ENCODE results near the gene KRTAP4-3. TPM values are rescaled to one million over a fixed set of nuclear protein-coding genes. Genes with fewer than 3 reads are reported as not detected.

The KRTAP4-3 gene
- total and polyA plus RNA-seq, 2 of the 8 experiments (the other 6 are each of a cell fraction or from before 2014, with no cell fraction given) = not detected

DNA sequence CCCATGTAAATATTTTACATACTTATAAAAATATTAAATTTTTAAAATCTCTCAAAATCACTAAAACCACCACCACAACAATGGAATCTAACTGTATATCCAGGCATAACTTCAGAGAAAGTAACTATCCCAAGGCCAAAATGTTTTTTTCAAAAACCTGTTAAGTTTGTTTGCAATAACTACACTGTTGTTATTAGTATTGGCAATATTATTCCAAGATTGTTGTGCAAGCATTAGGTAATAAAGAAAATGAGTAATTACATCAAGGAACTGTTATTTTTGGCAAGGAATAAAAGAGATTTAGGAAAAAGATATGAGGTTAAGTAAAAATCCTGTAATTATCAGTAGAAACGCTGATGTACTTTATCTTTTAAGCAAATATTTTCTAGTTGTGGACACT, 40.6 kb downstream of the KRTAP4-3 start (continued):
- TF ChIP-seq, protein P1, sequence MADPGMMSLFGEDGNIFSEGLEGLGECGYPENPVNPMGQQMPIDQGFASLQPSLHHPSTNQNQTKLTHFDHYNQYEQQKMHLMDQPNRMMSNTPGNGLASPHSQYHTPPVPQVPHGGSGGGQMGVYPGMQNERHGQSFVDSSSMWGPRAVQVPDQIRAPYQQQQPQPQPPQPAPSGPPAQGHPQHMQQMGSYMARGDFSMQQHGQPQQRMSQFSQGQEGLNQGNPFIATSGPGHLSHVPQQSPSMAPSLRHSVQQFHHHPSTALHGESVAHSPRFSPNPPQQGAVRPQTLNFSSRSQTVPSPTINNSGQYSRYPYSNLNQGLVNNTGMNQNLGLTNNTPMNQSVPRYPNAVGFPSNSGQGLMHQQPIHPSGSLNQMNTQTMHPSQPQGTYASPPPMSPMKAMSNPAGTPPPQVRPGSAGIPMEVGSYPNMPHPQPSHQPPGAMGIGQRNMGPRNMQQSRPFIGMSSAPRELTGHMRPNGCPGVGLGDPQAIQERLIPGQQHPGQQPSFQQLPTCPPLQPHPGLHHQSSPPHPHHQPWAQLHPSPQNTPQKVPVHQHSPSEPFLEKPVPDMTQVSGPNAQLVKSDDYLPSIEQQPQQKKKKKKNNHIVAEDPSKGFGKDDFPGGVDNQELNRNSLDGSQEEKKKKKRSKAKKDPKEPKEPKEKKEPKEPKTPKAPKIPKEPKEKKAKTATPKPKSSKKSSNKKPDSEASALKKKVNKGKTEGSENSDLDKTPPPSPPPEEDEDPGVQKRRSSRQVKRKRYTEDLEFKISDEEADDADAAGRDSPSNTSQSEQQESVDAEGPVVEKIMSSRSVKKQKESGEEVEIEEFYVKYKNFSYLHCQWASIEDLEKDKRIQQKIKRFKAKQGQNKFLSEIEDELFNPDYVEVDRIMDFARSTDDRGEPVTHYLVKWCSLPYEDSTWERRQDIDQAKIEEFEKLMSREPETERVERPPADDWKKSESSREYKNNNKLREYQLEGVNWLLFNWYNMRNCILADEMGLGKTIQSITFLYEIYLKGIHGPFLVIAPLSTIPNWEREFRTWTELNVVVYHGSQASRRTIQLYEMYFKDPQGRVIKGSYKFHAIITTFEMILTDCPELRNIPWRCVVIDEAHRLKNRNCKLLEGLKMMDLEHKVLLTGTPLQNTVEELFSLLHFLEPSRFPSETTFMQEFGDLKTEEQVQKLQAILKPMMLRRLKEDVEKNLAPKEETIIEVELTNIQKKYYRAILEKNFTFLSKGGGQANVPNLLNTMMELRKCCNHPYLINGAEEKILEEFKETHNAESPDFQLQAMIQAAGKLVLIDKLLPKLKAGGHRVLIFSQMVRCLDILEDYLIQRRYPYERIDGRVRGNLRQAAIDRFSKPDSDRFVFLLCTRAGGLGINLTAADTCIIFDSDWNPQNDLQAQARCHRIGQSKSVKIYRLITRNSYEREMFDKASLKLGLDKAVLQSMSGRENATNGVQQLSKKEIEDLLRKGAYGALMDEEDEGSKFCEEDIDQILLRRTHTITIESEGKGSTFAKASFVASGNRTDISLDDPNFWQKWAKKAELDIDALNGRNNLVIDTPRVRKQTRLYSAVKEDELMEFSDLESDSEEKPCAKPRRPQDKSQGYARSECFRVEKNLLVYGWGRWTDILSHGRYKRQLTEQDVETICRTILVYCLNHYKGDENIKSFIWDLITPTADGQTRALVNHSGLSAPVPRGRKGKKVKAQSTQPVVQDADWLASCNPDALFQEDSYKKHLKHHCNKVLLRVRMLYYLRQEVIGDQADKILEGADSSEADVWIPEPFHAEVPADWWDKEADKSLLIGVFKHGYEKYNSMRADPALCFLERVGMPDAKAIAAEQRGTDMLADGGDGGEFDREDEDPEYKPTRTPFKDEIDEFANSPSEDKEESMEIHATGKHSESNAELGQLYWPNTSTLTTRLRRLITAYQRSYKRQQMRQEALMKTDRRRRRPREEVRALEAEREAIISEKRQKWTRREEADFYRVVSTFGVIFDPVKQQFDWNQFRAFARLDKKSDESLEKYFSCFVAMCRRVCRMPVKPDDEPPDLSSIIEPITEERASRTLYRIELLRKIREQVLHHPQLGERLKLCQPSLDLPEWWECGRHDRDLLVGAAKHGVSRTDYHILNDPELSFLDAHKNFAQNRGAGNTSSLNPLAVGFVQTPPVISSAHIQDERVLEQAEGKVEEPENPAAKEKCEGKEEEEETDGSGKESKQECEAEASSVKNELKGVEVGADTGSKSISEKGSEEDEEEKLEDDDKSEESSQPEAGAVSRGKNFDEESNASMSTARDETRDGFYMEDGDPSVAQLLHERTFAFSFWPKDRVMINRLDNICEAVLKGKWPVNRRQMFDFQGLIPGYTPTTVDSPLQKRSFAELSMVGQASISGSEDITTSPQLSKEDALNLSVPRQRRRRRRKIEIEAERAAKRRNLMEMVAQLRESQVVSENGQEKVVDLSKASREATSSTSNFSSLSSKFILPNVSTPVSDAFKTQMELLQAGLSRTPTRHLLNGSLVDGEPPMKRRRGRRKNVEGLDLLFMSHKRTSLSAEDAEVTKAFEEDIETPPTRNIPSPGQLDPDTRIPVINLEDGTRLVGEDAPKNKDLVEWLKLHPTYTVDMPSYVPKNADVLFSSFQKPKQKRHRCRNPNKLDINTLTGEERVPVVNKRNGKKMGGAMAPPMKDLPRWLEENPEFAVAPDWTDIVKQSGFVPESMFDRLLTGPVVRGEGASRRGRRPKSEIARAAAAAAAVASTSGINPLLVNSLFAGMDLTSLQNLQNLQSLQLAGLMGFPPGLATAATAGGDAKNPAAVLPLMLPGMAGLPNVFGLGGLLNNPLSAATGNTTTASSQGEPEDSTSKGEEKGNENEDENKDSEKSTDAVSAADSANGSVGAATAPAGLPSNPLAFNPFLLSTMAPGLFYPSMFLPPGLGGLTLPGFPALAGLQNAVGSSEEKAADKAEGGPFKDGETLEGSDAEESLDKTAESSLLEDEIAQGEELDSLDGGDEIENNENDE (IDR thresholded peaks at IDR 0.05; ENCODE audit: insufficient replicate concordance, low read length) = no peak
- TF ChIP-seq BRCA1 (IDR thresholded peaks at IDR 0.05; ENCODE audit: low read depth, low read length) (no peak), TBP (IDR thresholded peaks at IDR 0.05; ENCODE audit: low read depth, low read length) (no peak), RBBP5 (IDR thresholded peaks at IDR 0.05; ENCODE audit: borderline replicate concordance, low read depth, low read length) (no peak), RFX5 (IDR thresholded peaks at IDR 0.05; ENCODE audit: borderline replicate concordance, low read depth, low read length) (no peak), TAF7 (optimal IDR thresholded peaks at IDR 0.05; ENCODE audit: borderline replicate concordance, low read depth, low read length) (no peak), TEAD4 (IDR thresholded peaks at IDR 0.05; ENCODE audit: low read depth, low read length) (no peak), FOSL1 (IDR thresholded peaks at IDR 0.05; ENCODE audit: insufficient read depth, low read depth, low read length) (no peak), KDM5A (IDR thresholded peaks at IDR 0.05; ENCODE audit: low read length) (no peak), JUND (IDR thresholded peaks at IDR 0.05; ENCODE audit: low read length) (no peak), TAF1 (IDR thresholded peaks at IDR 0.05; ENCODE audit: low read depth, low read length) (no peak), RXRA (IDR thresholded peaks at IDR 0.05; ENCODE audit: insufficient read depth, low read depth, low read length) (no peak), BCL11A (IDR thresholded peaks at IDR 0.05; ENCODE audit: low read depth in 2 of 2, low read length in 2 of 2) (no peak)

Data from H1 (cell line).